Peyer's patch (tissue), 4 donors: ENCODE data around the gene LY6G6D.

Experiments used
- POLR2A ChIP-seq, 2 donors: fragments of 450-650 bp; IDR thresholded peaks; one replicate each; pipeline ENCODE4 v1.5.1; 2017; ENCODE audit warnings: antibody characterized with exemption in 2 of 2, mild to moderate bottlenecking in 2 of 2, moderate library complexity in 2 of 2
- TF ChIP-seq, protein P1 (sequence below), 6 experiments: fragments of 450-650 bp in 4 of 6; fragments of 200-600 bp in 2 of 6; sonication (generic) in 1 of 6; IDR thresholded peaks; one replicate each; pipeline ENCODE4 v1.5.1; 2017 to 2019; ENCODE audit warnings: antibody characterized with exemption in 6 of 6, mild to moderate bottlenecking in 3 of 6, moderate library complexity in 1 of 6

DNA sequence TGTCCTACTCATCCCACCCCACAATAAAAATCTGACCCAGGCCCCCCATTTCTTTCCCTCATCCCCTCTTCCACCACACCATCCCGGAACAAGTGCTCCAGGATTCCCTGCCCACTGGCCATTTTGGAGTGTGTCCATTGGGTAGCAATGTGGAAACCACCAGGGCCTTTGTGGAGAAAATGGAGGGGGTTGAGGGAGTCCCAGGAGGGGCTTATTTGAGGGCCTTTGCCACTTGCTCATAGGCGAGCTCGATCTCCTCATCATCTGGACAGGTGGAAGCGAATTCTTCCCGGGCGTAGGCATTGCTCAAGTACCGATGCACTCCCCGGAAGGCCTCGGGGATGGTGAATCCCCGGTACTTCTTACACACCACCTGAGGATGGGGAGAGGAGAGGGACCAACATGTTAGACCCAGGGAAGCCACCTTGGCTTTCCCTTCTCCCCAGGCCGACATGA lies 15.5 kb downstream of the LY6G6D start:
- TF ChIP-seq, protein P1, sequence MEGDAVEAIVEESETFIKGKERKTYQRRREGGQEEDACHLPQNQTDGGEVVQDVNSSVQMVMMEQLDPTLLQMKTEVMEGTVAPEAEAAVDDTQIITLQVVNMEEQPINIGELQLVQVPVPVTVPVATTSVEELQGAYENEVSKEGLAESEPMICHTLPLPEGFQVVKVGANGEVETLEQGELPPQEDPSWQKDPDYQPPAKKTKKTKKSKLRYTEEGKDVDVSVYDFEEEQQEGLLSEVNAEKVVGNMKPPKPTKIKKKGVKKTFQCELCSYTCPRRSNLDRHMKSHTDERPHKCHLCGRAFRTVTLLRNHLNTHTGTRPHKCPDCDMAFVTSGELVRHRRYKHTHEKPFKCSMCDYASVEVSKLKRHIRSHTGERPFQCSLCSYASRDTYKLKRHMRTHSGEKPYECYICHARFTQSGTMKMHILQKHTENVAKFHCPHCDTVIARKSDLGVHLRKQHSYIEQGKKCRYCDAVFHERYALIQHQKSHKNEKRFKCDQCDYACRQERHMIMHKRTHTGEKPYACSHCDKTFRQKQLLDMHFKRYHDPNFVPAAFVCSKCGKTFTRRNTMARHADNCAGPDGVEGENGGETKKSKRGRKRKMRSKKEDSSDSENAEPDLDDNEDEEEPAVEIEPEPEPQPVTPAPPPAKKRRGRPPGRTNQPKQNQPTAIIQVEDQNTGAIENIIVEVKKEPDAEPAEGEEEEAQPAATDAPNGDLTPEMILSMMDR (IDR thresholded peaks at IDR 0.05): no peak
- TF ChIP-seq POLR2A (IDR thresholded peaks at IDR 0.05): no peak
